Effector memory CD8-positive, alpha-beta T cell (primary cell): ENCODE results near the gene IER2.

Experiments used
- ATAC-seq: fragments of 150-1000 bp; cut with Tn5 transposase; replicated peaks from 2 replicates; pipeline ENCODE4 v1.10.0; 2021; ENCODE audit warnings: mild to moderate bottlenecking, moderate library complexity
- DNase-seq, 3 experiments: peaks; one replicate each; pipeline ENCODE4 v3.0.0; 2021
- H3K27ac Mint-ChIP-seq, 2 donors: one replicate each; pipeline ENCODE4 v1.8.0; 2022; ENCODE audit warnings: mild to moderate bottlenecking in 2 of 2, mixed read lengths in 2 of 2, moderate library complexity in 2 of 2
- H3K27me3 Mint-ChIP-seq, 2 donors: one replicate each; pipeline ENCODE4 v1.8.0; 2022; ENCODE audit warnings: mixed read lengths in 2 of 2
- H3K36me3 Mint-ChIP-seq: one replicate; pipeline ENCODE4 v1.8.0; 2022; ENCODE audit warnings: mild to moderate bottlenecking, moderate library complexity, mixed read lengths; ENCODE audit not compliant: insufficient read depth
- H3K4me1 Mint-ChIP-seq, 2 donors: one replicate each; pipeline ENCODE4 v1.8.0; 2022; ENCODE audit warnings: low read depth in 2 of 2, mixed read lengths in 2 of 2
- H3K4me3 Mint-ChIP-seq, 2 donors: one replicate each; pipeline ENCODE4 v1.8.0; 2022; ENCODE audit warnings: mild to moderate bottlenecking in 2 of 2, mixed read lengths in 2 of 2, moderate library complexity in 2 of 2
- H3K9me3 Mint-ChIP-seq, 2 donors: one replicate each; pipeline ENCODE4 v1.8.0; 2022; ENCODE audit warnings: mixed read lengths in 2 of 2
- total RNA-seq, 9 experiments: gene quantifications; one replicate each; lab custom pipeline; 2026; lab: John Stamatoyannopoulos, UW

Gene IER2, protein sequence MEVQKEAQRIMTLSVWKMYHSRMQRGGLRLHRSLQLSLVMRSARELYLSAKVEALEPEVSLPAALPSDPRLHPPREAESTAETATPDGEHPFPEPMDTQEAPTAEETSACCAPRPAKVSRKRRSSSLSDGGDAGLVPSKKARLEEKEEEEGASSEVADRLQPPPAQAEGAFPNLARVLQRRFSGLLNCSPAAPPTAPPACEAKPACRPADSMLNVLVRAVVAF
- 73.3 to 1,385 (median 128) reads per million in 9 experiments for total RNA-seq

- peak within 1 kb of the TSS; percentile 100 for H3K27ac Mint-ChIP-seq
- peak within 1 kb of the TSS; percentile 94 to 99 for H3K4me3 Mint-ChIP-seq
- no peaks in the 10 kb centered on the region for H3K9me3 Mint-ChIP-seq
- peak; percentile 91 to 94 (median 92) for DNase-seq
- peak; percentile 58 for ATAC-seq
- no peaks in the 10 kb centered on the region for H3K27me3 Mint-ChIP-seq
- peaks cover 39 to 41% of the 10 kb centered on the region in 2 donors for H3K4me1 Mint-ChIP-seq
- H3K36me3 Mint-ChIP-seq, result peaks cover 64% of the 10 kb centered on the region
Measured at GRCh38 chr19:13150187-13150930, at the start of gene IER2, which contains the start of gene STX10. IER2 (plus strand) TSS chr19:13150411; CDS start chr19:13153187, 2,776 bp downstream. STX10 (minus strand) TSS chr19:13150375; CDS start chr19:13150173, 202 bp downstream.

DNA sequence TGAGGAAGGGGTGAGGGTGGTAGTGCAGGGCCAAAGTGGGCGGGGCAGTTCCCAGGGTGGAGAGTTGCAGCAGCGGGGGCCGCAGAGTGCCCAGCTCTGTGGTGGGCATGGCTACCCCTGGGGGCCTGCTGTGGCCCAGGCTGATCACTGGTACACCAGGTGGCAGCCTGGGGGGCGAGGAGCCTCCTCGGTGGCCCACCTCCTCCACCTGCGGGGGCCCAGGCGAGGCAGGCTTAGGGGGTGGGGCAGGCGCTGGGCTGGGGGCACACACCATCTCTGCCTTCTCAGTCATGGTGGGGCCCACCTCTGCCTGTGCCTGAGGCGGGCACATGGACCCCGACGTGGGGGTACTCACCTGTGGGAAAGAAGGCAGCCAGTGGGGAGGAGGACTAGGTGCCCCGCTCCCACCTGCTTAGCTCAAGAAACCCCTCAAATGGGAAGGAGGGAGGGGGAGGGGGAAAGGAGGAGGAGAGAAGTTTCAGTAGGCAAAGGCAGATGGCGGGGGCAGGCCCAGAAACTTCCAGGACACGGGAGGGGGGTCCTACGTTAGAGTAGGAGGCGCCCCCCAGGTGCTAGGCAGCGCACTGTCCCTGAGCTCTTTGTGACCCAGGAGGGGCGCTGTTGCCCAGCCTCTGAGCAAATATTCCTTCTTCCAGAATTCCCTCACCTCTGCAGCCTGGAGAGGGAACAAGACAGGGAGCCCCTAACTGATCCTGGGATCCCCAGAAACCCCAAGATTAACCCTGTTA, 49.2 kb upstream of the IER2 start:
- Mint-ChIP-seq H3K27ac (peak overlapping the region in 1 of 2 donors; percentile 81), H3K27me3 (peaks cover 11 to 23% of the 10 kb centered on the region in 2 donors), H3K9me3 (no peaks in the 10 kb centered on the region), H3K4me3 (peak overlapping the region; percentile 82 to 83), H3K4me1 (peaks cover 39 to 41% of the 10 kb centered on the region in 2 donors), H3K36me3 (peaks cover 42% of the 10 kb centered on the region)
- DNase-seq, result no peak
- ATAC-seq, result no peak

- peaks cover 35 to 38% of the 10 kb centered on the region in 2 donors for H3K4me1 Mint-ChIP-seq
- DNase-seq (no peak), ATAC-seq (no peak)
- peak overlapping the region; percentile 54 to 81 for H3K27ac Mint-ChIP-seq
- H3K27me3 Mint-ChIP-seq, result peaks cover 7 to 16% of the 10 kb centered on the region in 2 donors
- no peaks in the 10 kb centered on the region for H3K9me3 Mint-ChIP-seq
- H3K36me3 Mint-ChIP-seq, result peaks cover 42% of the 10 kb centered on the region
- H3K4me3 Mint-ChIP-seq, result peak overlapping the region; percentile 72 to 83
Measured at GRCh38 chr19:13101590-13102415, 48.4 kb upstream of the IER2 start.

- peaks cover 7 to 16% of the 10 kb centered on the region in 2 donors for H3K27me3 Mint-ChIP-seq
- peaks cover 43% of the 10 kb centered on the region for H3K36me3 Mint-ChIP-seq
- H3K27ac Mint-ChIP-seq, result peak overlapping the region in 1 of 2 donors; percentile 81
- H3K9me3 Mint-ChIP-seq, result no peaks in the 10 kb centered on the region
- H3K4me3 Mint-ChIP-seq, result peak overlapping the region; percentile 72 to 83
- no peak for ATAC-seq
- peaks cover 34% of the 10 kb centered on the region in 2 donors for H3K4me1 Mint-ChIP-seq
- DNase-seq, result no peak
Measured at GRCh38 chr19:13102416-13102665, 47.9 kb upstream of the IER2 start.

DNA sequence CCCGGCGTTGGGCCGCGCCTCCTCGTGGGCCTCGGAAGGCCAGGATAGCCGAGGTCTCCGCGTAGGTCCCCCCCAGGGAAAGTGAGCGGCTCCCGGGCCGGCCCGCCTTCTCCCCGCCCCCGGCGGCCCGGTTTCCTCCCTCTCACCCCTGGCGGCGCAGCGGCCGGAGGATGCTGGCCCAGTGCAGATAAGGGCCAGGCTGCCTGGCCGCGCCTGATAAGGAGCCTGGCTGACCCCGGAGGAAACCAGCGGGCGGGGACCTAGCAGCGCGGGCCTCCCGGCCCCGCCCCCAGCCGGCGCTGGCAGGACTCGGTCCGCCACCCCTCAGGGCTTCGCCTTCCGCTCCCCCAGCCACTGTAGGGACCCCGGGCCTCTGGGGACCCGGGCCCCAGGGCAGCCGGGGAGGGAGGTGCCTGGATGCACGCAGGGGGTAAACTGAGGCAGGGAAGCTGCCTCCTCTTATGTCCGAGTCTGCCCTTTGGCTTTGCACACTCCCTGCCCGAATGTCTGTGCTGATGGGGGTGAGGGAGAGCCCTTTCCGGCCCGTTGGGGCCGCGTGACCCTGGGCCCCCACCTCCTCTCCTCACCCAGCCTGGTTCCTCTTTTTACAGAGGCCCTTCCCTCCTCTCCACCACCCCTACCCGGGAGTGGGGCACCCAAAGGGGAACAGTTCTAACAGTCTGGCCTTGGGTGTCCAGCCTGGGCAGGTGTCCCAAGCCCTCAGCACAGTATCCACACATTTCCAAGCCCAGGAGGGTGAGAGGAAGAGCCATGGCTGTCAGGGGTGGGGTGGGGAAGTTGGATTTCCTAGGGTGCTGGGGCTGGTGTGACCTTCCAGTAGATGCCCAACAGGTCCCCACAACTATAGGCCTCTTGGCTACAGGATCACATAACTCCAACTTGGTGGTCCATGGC, 47.3 kb upstream of the IER2 start, which contains the start of gene LYL1:
LYL1 (minus strand) TSS at position 193 of the 915 bp plus-strand sequence. CDS start 1,687 bp downstream, outside the sequence.
- peaks cover 32 to 34% of the 10 kb centered on the region in 2 donors for H3K4me1 Mint-ChIP-seq
- DNase-seq (no peak), ATAC-seq (peak; percentile 5)
- peaks cover 48% of the 10 kb centered on the region for H3K36me3 Mint-ChIP-seq
- H3K27me3 Mint-ChIP-seq, result peaks cover 7 to 11% of the 10 kb centered on the region in 2 donors
- H3K4me3 Mint-ChIP-seq, result peak within 1 kb of the TSS; percentile 72 to 83
- H3K27ac Mint-ChIP-seq, result peak within 1 kb of the TSS; percentile 54 to 81
- no peaks in the 10 kb centered on the region for H3K9me3 Mint-ChIP-seq

DNA sequence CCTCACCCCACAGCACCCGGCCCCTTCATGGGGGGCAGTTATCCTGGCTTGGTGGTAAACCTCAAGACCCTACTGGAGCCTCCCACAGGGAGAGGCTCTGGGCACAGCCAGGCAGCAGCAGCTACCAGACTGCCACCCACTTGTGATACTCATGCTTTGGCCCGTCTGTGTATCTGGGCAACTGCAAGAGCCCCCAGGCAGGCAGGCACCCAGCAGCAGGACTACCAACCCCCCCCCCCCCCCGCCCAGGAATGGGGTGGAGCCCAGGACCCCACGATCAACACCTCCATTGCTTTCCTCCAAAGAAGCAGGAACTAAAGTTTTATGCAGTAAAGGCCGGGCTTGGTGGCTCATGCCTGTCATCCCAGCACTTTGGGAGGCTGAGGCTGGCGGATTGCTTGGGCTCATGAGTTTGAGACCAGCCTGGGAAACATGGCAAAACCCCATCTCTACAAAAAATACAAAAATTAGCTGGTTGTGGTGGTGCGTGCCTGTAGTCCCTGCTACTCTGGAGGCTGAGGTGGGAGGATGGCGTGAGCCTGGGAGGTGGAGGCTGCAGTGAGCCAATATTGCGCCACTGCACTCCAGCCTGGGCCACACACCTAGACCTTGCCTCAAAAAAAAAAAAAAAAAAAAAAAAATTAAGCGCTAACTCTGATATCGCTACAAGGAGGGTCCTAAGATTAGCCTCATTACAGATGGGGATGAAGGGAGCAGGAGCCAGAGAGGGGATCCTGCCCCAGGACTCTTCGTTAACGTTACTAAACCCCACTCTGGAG, 46.4 kb upstream of the IER2 start:
- peaks cover 43% of the 10 kb centered on the region for H3K36me3 Mint-ChIP-seq
- ATAC-seq, result no peak
- H3K4me1 Mint-ChIP-seq, result peaks cover 24 to 29% of the 10 kb centered on the region in 2 donors
- no peaks in the 10 kb centered on the region for H3K9me3 Mint-ChIP-seq
- H3K27me3 Mint-ChIP-seq, result peaks cover 0 to 3% of the 10 kb centered on the region in 2 donors
- H3K4me3 Mint-ChIP-seq, result peak overlapping the region; percentile 83 to 85
- H3K27ac Mint-ChIP-seq, result peak overlapping the region in 1 of 2 donors; percentile 26
- no peak for DNase-seq

DNA sequence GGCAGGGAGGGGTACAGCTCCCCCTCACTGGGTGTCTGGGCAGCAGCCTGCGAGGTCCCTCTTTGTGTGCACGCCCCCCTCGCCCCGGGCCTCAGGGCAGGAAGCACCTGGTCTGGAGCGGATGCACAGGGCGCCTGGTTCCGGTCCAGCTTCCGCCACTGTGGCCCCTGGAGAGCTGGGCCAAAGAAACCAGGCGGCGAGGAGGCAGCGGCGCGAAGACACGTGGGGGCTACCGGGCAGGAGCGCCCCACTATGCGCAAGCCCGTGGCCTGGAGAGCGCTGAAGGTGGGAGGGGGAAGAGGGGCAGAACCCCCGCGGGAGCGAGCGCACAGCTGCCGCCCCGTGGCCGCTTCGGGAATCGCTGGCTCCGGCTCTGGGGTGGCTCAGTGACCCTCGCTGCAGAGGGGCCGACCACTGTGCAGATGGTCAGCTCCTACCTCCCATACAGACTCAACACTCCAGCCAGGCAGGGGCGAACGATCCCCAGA, 45.8 kb upstream of the IER2 start:
- Mint-ChIP-seq H3K4me3 (peak overlapping the region; percentile 83 to 85), H3K27ac (peak overlapping the region; percentile 46 to 84), H3K4me1 (peaks cover 24 to 26% of the 10 kb centered on the region in 2 donors), H3K9me3 (no peaks in the 10 kb centered on the region), H3K27me3 (no peaks in the 10 kb centered on the region), H3K36me3 (peaks cover 38% of the 10 kb centered on the region)
- ATAC-seq (peak; percentile 25), DNase-seq (peak; percentile 46 to 52 (median 52))

GRCh38 chr19:13104848-13105711, 45.1 kb upstream of the IER2 start:
- no peaks in the 10 kb centered on the region for H3K9me3 Mint-ChIP-seq
- no peaks in the 10 kb centered on the region for H3K27me3 Mint-ChIP-seq
- DNase-seq (no peak), ATAC-seq (peak; percentile 5)
- H3K4me1 Mint-ChIP-seq, result peaks cover 19 to 20% of the 10 kb centered on the region in 2 donors
- H3K27ac Mint-ChIP-seq, result peak overlapping the region; percentile 46 to 84
- H3K4me3 Mint-ChIP-seq, result peak overlapping the region; percentile 83 to 85
- H3K36me3 Mint-ChIP-seq, result peaks cover 31% of the 10 kb centered on the region

GRCh38 chr19:13109361-13110098, 40.7 kb upstream of the IER2 start:
- peaks cover 39% of the 10 kb centered on the region for H3K36me3 Mint-ChIP-seq
- H3K27me3 Mint-ChIP-seq, result no peaks in the 10 kb centered on the region
- ATAC-seq (no peak), DNase-seq (no peak)
- H3K27ac Mint-ChIP-seq, result no peak overlapping the region
- peaks cover 4 to 5% of the 10 kb centered on the region in 2 donors for H3K4me1 Mint-ChIP-seq
- H3K9me3 Mint-ChIP-seq, result no peaks in the 10 kb centered on the region
- no peak overlapping the region for H3K4me3 Mint-ChIP-seq

- ATAC-seq, result no peak
- no peak overlapping the region for H3K4me3 Mint-ChIP-seq
- peaks cover 39% of the 10 kb centered on the region for H3K36me3 Mint-ChIP-seq
- no peaks in the 10 kb centered on the region for H3K27me3 Mint-ChIP-seq
- H3K27ac Mint-ChIP-seq, result no peak overlapping the region
- H3K9me3 Mint-ChIP-seq, result no peaks in the 10 kb centered on the region
- DNase-seq, result no peak
- H3K4me1 Mint-ChIP-seq, result peaks cover 0 to 3% of the 10 kb centered on the region in 2 donors
Measured at GRCh38 chr19:13110099-13110610, 40.1 kb upstream of the IER2 start.
